NCI-H226 (cell line): ENCODE measurements around the gene RTN3.
A peak's percentile ranks its signal among the peaks of the same experiment; 100 is the strongest.
"Not testable (repeated sequence)": the region's sequence is repeated elsewhere in the genome, so short reads cannot be mapped to it uniquely, and the experiment has no call there.

Experiments used
- DNase-seq: peaks from one replicate; pipeline ENCODE4 v3.0.0-alpha.2; 2015

RTN3 gene

DNA sequence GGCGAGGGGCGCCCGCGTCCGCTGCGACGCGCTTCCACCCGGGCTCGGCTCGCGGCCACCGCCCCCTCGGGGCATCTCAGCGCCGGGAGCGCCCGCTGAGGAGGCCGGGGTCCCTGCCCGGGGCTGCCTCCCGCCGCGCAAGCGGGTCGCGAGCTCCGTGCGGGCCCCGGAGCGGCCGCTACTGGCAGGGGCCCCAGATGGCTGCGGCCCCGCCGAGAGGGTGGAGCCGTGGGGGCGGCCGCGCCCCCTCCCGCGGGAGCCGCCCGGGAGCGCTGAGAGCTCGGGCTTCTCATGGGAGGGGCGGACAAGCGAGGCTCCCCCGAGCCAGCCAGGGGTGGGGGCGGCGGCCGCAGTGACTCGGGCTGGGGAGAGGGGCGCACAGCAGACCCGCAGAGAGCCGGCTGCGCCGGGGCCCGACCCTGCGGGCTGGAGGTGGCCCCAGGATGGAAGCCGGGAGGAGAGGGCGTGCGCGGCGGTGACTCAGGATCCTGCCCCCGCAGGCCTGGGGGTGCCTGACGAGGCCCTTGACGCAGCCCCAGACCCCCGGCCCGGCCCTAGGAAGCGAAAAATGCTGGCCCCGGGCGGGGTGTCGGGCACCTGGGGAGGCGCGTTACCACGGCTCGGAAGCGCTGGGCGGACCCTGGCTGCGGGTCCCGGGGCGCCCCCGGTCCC lies 87.9 kb downstream of the RTN3 start:
- DNase-seq, result no peak

DNA sequence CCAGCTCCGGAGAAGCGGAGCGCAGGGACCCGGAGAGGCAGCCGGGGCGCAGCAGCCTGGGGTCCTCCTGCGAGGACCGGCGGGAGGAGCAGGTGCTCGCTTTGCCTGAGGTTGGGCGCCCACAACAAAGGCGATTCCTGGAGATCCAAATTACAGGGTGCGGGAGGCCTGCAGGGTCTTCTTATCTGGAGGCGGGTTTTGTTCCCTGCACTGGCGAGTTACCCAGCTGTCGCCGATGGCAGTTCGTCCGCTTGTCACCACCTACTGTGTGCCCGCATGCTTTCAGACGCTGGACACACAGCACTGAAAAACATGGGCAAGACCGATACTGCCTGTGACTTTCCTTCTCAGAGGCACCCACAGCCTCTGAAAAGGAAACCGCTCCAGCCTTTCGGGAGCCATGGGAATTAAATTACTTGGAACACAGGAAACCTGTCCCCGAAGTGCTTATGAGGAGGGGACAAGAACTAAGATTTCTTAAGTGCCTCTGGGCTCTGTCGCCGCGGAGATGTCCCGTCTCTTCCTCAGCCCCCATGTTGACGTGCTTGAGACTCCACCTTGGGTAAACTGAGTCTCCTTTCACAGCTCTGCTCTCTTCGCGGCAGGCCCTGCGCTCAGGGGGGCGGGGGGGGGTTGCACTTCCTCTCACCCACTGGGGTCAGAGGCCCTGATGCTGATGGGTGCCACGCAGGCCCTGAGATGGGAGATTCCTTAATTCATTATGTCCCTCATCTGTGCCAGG lies 88.6 kb downstream of the RTN3 start:
- no peak for DNase-seq

DNA sequence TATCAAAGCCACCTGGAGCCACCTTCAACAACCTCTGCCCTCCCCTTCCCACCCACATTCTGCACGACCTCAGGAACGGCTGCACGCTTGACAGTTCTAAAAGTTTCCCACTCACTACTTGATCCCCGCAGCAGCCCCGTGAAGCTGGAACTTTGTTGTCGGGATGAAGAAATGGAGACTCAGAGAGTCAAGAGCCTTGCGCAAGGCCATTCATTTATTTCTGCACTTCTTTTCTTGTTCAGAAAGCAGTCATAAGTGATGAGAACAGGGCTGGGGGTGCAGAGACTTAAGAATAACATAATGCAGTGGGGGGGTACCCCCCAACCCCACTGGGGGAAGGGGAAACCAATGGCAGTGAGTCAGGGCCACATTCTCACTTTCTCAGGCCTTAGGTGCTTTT lies 89.5 kb downstream of the RTN3 start:
- DNase-seq, result no peak

DNA sequence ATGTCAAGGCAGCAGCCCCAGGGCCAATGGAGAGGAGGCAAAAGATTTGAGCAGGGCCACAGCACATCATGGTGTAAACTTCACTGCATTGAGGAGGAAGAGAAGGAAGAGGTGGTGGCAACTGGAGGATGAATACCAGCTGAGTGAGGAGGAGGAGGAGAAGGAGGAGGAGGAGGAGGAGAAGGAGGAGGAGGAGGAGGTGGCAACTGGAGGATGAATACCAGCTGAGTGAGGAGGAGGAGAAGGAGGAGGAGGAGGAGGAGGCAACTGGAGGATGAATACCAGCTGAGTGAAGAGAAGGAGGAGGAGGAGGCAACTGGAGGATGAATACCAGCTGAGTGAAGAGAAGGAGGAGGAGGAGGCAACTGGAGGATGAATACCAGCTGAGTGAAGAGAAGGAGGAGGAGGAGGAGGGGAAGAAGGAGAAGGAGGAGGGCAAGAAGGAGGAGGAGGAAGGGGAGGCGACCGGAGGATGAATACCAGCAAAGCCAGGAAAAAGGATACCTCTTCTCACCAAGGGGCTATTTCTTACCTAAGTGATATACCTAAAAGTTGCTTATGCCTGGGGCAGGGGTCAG lies 90.5 kb downstream of the RTN3 start:
- DNase-seq, result not testable (repeated sequence)

DNA sequence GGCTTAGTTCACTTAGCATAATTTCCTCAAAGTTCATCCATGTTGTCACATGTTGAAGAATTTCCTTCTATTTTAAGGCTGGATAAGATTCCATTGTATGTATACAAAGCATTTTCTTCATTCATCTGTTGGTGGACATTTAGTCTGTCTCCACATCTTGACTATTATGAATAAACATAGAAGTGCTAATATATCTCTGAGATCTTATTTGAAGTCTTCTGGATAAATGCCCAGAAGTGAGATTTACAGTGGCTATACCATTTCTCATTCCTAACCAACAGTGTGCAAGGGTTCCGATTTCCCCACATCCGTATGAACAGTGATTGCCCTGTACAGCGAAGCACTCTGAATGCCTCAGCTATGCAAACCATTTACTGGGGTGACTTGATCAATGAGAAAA lies 93.9 kb downstream of the RTN3 start:
- DNase-seq, result no peak

DNA sequence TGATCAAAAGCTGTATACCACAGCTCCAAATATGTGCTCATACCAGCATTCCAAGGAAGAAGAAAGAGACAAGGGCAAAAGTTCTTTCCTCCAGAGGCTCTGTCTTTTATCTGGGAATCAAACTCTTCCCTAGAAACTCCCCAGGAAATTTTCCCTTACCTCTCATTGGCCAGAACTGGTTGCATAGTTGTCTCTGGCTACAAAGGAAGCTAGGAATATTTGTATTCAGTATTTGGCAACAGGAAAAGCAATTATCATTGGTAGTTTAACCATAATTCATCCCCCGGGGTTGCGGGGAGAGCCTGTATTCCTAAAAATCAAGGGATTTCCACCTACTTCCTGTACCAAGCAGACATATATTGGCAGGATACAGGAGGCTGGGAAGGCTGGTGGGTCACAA lies 97.7 kb downstream of the RTN3 start:
- no peak for DNase-seq

DNA sequence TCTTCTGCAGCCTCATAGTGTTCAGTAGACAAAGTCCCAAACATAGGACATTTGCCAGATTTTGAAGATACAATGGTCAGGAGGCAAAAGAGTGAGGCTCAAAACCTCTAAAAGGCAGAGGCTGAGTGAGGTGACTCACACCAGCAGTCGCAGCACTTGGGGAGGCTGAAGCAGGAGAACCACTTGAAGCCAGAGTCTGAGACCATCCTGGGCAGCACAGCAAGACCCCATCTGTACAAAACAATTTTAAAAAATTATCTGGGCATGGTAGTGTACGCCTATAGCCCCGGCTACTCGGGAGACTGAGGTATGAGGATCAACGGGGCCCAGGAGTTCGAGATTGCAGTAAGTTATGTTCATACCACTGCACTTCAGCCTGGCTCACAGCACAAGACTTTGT lies 101.4 kb downstream of the RTN3 start:
- no peak for DNase-seq

DNA sequence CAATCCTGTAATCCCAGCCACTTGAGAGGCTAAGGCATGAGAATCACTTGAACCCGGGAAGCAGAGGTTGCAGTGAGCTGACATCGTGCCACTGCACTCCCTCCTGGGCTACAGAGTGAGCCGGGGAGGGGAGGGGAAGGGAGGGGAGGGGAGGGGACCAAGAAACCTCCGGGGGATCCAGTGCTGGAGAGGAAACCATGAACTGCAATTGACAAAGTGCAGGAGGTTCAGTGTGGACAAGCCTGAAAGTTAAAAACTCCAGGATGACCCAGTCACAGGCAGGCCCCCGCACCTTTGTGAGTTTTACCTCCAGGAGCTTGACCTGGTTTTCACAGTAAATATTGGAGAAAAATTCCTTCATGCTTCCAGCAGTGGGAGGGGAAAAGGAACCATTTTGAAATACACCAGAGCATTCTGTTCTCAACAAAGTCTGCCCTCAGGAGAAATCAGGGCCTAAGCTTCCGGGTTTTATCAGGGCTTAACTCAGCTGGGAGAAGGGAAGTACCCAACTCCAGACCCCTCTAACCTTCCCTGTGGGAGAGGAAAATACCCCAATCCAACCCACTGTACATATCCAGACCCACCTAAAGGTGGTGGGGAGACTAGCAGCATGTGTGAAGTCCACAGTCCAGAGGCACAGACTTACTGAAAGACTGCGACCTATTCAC lies 102.8 kb downstream of the RTN3 start:
- no peak for DNase-seq

DNA sequence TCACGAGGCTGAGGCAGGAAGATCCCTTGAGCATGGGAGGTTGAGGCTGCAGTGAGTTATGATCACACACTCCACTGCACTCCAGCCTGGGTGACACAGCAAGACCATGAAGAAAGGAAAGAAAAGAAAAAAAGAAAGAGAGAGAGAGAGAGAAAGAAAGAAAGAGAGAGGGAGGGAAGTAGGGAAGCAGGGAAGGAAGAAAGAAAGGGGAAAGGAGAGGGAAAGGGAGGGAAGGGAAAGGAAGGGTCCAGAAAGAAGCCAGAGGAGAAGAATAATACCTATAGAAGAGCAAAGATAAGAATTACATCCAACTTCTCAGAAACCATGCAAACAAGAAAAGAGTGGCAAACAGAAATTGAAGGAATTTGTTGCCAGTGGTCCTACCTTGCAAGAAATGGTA lies 104.5 kb downstream of the RTN3 start:
- DNase-seq, result no peak

DNA sequence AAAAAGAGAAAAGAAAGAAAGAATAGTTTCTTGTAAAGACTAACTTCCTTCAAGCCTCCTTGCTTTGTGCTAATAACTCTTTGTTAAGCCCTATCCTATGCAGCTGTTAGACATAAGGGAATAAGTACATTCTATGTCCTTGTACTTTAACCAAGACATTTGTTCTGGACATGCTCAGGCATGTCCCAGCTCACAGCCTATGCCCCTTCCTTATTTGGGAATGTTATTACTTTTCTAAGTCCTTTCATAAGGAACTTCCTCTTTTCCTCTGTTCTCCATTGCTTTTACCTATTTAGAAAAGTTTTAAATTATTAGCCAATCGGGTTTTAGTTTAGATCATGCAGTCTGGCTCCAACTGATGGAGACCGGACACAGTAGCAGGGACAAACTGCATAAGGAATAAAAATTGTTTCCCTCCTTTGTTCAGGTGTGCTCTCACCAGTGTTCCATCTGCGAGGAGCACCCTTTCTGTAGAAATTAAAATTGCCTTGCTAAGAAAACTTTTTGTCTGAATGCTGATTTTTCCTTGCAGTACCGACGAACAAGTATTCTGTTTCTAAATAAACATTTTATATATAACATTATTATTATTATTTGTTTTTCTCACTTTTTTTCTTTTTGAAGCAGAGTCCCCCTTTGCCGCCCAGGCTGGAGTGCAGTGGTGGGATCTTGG lies 110.3 kb downstream of the RTN3 start:
- no peak for DNase-seq

DNA sequence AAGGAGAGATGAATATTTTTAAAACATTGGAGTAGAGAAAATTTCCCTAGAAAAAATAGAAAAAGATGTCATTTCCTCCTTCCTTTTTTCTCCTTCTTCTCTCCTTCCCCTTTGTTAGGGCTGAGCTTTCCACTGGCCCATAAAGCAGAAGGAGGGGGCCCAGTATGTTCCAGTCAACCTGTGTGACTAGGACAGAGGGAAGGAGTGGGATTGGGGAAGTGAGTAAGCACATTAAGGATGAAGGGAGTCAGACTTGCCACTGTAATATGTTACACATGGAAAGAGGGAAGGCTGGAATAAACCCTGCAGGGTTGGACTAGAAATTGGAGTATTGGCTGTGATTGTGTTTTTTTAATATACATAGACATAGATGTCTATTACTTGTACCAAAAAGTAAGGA lies 111.9 kb downstream of the RTN3 start:
- DNase-seq, result no peak

DNA sequence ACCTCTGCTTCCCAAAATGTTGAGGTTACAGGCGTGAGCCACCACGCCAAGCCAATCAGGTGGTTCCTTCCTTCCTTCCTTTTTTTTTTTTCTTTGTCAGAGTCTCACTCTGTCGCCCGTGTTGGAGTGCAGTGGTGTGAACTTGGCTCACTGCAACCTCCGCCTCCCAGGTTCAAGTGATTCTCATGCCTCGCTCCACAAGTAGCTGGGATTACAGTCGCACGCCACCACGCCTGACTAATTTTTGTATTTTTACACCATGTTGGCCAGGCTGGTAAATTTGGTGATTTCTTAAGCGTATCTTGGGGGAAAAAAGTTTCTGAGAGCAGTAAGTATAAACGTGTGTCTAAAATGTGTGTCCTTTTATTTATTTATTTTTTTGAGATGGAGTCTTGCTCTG lies 113.8 kb downstream of the RTN3 start:
- DNase-seq, result no peak

DNA sequence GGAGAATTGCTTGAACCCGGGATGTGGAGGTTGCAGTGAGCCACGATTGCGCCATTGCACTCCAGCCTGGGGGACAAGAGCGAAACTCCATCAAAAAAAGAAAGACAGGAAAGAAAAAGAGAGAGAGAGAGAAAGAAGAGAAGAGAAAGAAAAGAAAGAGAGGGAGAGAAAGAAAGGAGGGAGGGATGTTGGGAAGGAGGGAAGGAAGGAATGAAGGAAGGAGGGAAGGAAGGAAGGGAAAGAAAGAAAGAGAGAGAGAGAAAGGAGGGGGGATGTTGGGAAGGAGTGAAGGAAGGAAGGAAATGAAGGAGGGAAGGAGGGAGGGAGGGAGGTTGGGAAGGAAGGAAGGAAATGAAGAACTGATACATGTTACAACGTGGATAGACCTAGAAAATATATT lies 119.6 kb downstream of the RTN3 start:
- DNase-seq, result no peak

DNA sequence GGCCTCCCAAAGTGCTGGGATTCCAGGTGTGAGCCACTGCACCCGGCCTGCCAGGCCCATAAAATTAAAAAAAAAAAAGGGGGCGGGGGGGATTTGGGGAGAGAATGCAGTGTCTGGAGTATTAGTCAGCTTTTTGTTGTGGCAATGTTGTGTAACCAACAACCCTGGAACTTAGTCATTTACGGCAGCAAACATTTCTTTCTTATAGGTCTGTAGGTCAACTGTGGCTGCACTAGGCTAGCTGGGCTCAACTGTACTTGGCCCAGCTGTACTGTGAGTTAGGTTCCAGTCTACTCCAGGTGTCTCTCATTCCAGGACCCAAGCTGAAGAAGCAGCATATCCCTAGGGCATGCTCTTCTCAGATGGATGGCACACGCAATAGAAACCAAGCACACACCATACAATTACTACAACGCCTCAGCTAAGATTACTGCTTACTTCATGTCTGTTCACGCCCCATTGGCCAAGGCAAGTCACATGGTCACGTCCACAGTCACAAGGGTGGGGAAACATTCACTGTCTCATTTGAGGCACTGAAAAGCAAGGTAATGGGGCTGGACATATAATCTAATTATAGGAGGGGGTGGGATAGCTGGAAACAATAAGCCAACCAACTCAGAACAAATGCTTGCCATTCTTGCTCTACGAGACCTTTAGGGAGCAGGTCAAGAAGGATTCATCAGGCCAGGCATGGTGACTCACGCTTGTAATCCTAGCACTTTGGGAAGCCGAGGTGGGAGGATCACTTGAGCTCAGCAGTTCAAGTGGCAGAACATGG lies 121.5 kb downstream of the RTN3 start:
- peak; percentile 30 for DNase-seq

DNA sequence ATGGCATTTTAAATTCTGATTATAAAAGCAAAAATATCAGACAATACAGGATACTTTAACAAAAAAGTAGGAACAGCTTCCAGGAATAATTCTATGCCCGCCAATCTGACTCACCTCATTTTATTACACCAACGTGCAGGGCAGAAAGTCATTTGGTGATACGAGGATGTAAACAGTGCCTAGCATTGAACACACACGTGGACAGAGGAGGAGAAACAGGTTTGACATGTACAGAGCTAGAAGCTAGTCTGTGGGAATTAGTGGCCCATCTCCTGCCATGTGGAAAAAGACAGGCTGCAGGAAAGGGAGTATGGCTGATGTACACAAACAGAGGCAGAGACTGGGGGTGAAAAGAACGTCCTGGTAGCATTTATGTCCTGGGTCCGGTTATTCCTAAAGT lies 123.0 kb downstream of the RTN3 start:
- DNase-seq, result no peak

DNA sequence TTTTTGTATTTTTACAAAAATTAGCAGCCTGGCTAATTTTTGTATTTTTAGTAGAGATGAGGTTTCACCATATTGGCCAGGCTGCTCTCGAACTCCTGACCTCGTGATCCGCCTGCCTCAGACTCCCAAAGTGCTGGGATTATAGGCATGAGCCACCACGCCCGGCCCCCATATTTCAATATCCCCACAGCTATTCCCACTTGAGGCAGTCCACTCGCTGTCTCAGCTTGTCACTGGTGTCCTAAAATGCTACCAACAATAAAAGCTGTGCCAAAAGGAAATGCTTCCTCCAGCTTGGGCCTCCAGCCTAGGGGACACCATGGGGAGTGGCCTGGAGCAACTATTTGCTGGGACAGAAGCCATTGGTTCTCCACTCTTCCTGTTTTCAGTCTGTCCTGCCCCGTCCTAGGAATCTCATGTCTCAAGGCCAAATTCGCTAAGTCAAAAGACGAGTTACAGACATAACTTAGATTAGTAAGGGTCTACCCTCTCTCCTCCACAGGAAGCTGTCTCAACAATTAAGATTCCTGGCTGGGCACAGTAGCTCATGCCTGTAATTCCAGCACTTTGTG lies 124.6 kb downstream of the RTN3 start:
- peak; percentile 25 for DNase-seq
